GM10248 (cell line): ENCODE measurements around the gene RASSF5.
A peak's percentile ranks its signal among the peaks of the same experiment; 100 is the strongest.

Experiments
- CTCF ChIA-PET: fragments of 300-600 bp; sonication (Branson Sonifier 250); formaldehyde crosslinking; extraction: SDS; loops from one replicate; lab custom pipeline; 2021; ENCODE audit warnings: antibody characterized with exemption; lab: Yijun Ruan, JAX
- POLR2A ChIA-PET: fragments of 350-650 bp; sonication (Branson Sonifier 250); formaldehyde crosslinking; extraction: SDS; loops from one replicate; lab custom pipeline; 2020; ENCODE audit warnings: antibody characterized with exemption; lab: Yijun Ruan, JAX
- DNase-seq: peaks from one replicate; pipeline ENCODE4 v3.0.0; 2012; ENCODE audit errors: extremely low spot score
- TF ChIP-seq, protein P1 (sequence below): IDR thresholded peaks from 2 replicates; pipeline ENCODE4 v1.5.1; 2012; ENCODE audit warnings: mild to moderate bottlenecking, low read depth; ENCODE audit errors: extremely low read depth, missing control alignments, control extremely low read depth

The RASSF5 gene

DNA sequence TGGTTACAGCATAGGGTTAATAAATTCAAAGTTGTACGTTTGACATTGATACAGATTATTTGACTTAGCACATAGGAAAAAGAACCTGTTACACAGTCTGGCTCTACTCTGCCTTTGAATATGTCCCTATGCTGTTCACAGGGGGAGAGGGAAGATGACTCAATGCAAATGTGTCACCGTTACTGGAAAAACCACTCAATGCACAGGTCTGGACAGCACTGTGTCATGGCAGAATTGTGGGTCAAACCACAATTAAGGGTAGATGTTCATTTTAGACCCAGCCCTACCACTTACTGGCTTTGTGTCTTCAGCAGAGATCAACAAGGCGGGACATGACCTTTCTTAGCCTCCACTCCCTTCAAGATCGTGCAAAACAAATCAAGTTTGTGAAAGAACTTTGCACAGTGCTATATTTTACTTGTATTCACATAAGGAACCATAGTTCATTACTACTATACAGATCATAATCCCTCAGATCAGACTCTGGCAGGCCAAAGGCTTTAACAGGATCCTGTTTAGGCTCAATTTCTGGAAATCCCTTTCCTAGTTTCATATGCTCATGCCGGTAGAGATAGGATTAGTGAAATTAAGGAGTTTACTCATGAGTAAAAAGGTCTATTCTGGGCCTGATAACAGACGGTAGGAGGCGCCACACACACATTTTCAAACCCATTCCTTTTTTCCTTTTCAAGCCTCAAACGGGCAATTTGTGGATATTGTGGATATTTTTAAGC is 82.9 kb downstream of the RASSF5 start:
- DNase-seq, result peak; percentile 54
- POLR2A ChIA-PET, result no interaction called here
- TF ChIP-seq, protein P1, sequence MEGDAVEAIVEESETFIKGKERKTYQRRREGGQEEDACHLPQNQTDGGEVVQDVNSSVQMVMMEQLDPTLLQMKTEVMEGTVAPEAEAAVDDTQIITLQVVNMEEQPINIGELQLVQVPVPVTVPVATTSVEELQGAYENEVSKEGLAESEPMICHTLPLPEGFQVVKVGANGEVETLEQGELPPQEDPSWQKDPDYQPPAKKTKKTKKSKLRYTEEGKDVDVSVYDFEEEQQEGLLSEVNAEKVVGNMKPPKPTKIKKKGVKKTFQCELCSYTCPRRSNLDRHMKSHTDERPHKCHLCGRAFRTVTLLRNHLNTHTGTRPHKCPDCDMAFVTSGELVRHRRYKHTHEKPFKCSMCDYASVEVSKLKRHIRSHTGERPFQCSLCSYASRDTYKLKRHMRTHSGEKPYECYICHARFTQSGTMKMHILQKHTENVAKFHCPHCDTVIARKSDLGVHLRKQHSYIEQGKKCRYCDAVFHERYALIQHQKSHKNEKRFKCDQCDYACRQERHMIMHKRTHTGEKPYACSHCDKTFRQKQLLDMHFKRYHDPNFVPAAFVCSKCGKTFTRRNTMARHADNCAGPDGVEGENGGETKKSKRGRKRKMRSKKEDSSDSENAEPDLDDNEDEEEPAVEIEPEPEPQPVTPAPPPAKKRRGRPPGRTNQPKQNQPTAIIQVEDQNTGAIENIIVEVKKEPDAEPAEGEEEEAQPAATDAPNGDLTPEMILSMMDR, result peak; percentile 41
- CTCF ChIA-PET, result interaction anchor here (1.2 to 2.6 kb wide), 3 partner anchors 66 to 111 kb away, joined by 3 to 14 read pairs (median 7); no protein-coding TSS in a partner anchor

GRCh38 chr1:206591226-206591625 is 83.9 kb downstream of the RASSF5 start:
- POLR2A ChIA-PET, result no interaction called here
- CTCF ChIA-PET, result interaction anchor here (0.7 to 4.6 kb wide), 18 partner anchors 8 to 344 kb away, joined by 3 to 36 read pairs (median 6); partner anchors contain the start of genes DYRK3, EIF2D and IKBKE
- TF ChIP-seq, protein P1, result no peak

GRCh38 chr1:206591696-206592095 is 84.4 kb downstream of the RASSF5 start:
- TF ChIP-seq, protein P1, result no peak
- CTCF ChIA-PET, result interaction anchor here (0.7 to 4.6 kb wide), 18 partner anchors 8 to 344 kb away, joined by 3 to 36 read pairs (median 6); partner anchors contain the start of genes DYRK3, EIF2D and IKBKE
- POLR2A ChIA-PET, result no interaction called here
- DNase-seq, result no peak

More at GRCh38 chr1:206591226-206591625, 83.9 kb downstream of the RASSF5 start:
- DNase-seq, result no peak

DNA sequence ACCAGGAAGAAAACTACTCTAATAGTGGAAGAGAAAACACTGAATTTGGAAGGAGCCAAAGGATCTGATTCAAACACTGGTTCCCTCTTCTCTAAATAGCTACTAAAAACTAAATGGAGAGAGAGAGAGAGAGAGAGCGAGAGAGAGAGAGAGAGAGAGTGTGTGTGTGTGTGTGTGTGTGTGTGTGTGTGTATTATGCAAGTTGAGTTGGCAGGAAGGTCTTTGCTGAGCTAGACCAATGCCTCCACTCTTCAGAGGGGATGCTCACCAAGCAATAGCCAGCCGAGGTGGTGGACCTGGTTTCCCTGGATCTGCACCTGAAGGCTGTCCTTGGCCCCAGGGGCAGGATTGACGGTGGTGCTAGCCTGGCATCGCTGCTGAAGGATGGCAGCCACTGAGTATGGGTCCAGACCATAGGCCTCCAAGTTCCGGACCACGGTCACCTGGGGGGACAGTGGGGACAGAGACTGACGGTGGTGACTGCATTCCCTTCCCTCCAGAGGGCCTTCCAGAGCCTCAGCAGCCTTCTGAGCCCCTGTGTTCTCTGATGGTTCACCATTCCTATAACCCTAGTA is 86.1 kb downstream of the RASSF5 start:
- POLR2A ChIA-PET, result interaction anchor here (0.6 to 0.9 kb wide), 2 partner anchors 13 to 1216 kb away, joined by 4 read pairs; no protein-coding TSS in a partner anchor

DNA sequence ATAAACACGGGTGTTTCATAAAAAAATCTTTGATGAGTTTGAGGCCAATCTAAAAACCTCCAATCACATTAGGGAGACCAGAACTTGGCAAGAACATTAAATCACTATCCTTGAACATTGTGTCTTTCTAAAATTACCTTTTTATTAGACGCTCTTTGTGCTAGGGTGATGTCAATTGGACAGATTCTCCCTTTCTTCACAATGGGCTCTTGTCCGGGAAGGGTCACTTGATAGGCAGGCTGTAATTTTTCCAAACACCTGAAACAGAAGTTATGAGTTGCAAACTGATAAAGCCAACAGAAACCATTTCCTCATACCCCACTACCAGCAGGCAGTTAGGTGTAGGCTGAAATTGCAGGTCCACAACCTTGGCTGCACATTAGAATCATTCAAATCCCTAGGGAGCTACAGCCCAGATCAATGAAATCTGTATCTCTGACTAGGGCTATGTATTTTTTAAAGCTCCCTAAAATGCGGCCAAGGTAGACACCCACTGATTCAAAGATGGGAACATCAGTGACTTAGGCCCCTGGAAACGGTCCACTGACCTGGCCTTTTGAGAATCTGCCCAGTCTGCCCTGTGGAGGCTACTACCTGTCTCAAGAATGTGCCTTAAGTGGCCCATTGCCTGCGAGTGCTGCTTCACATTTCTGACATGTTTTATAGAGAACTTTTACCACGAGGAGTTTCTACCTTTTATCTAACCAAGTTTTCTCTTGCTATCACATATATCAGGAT is 88.4 kb downstream of the RASSF5 start:
- no peak for DNase-seq
- ChIA-PET CTCF (interaction anchor here (1.1 to 4.6 kb wide), 4 partner anchors 10 to 106 kb away, joined by 3 to 36 read pairs (median 6); partner anchors contain the start of gene EIF2D), POLR2A (no interaction called here)
- TF ChIP-seq, protein P1, result no peak

More for the DNA sequence above, 86.1 kb downstream of the RASSF5 start:
- CTCF ChIA-PET, result interaction anchor here (0.9 to 4.6 kb wide), 15 partner anchors 9 to 389 kb away, joined by 3 to 36 read pairs (median 6); partner anchors contain the start of gene EIF2D
- TF ChIP-seq, protein P1, result no peak
- DNase-seq, result no peak

DNA sequence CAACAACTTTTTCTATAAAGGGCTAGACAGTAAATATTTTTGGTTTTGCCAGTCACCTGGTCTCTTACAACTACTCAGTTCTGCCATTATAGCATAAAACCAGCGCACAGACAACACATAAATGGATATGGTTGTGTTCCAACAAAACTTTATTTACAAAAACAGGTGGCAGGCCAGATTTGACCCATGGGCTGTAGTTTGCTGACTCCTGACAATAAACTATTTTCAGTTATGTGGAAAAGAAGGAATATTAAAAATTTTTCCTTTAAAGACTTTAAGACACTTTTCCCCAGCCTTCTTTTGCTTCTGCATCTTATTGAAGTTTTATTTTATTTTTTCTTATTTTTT is 89.0 kb downstream of the RASSF5 start:
- no peak for DNase-seq
- TF ChIP-seq, protein P1, result no peak
- CTCF ChIA-PET, result interaction anchor here (1.1 to 1.5 kb wide), 3 partner anchors 13 to 107 kb away, joined by 3 to 4 read pairs (median 3); partner anchors contain the start of gene EIF2D
- POLR2A ChIA-PET, result no interaction called here
